ENCODE results near the gene VAX1.

- TF ChIP-seq CTCF (conservative IDR thresholded peaks at IDR 0.05; ENCODE audit: low read depth, low read length), result no peak
- TF ChIP-seq EZH2 (IDR thresholded peaks at IDR 0.05; ENCODE audit: borderline replicate concordance, low read depth, low read length, poor library complexity, severe bottlenecking), result no peak
Observed at GRCh38 chr10:117184821-117185220, 46.8 kb upstream of the VAX1 start.

Data from A673 (cell line).